Sciatic nerve (tissue), 2 donors: ENCODE data around the gene IL22RA2. TPM values are rescaled to one million over a fixed set of nuclear protein-coding genes. Genes with fewer than 3 reads are reported as not detected.
"Not testable (repeated sequence)": the region's sequence is repeated elsewhere in the genome, so short reads cannot be mapped to it uniquely, and the experiment has no call there.

Experiments used
- ATAC-seq: fragments of 200-7000 bp; cut with Tn5 transposase; one replicate; pipeline ENCODE4 v1.9.1; 2020; ENCODE audit warnings: mild to moderate bottlenecking, moderate library complexity
- DNase-seq: peaks from one replicate; pipeline ENCODE4 v3.0.0-alpha.2; 2020; ENCODE audit warnings: low spot score
- intact Hi-C: fragments of 100-400 bp; cut with DNase I; formaldehyde crosslinking; loops from one replicate; pipeline ENCODE4 v1.14.2; 2022
- total RNA-seq: library from RNA; stranded (reverse); fragmentation: NEBNext Ultra II Directional; extraction: Animal tissue kit (Norgen Biotek cat#: 25700); gene quantifications from one replicate; pipeline ENCODE4 v1.2.1, GENCODE V29; 2021
- donor health status: DM: no; HTN: no; CAD: no.
- donor health status: DM: no; HTN: no; CAD: no.

Gene IL22RA2
- not detected for total RNA-seq

GRCh38 chr6:137173501-137173900, at the start of gene IL22RA2:
Gene IL22RA2 (minus strand): TSS chr6:137173644. CDS start chr6:137161749, 11,895 bp downstream.
- intact Hi-C loops: no loop called here
- no peak for ATAC-seq
- no peak for DNase-seq

- ATAC-seq (no peak), DNase-seq (no peak)
- intact Hi-C loops: loop anchor here (5.0 kb wide), 1 partner anchor 1600 kb away; no protein-coding TSS in a partner anchor
Observed at GRCh38 chr6:137222381-137222780, 48.9 kb upstream of the IL22RA2 start.

DNA sequence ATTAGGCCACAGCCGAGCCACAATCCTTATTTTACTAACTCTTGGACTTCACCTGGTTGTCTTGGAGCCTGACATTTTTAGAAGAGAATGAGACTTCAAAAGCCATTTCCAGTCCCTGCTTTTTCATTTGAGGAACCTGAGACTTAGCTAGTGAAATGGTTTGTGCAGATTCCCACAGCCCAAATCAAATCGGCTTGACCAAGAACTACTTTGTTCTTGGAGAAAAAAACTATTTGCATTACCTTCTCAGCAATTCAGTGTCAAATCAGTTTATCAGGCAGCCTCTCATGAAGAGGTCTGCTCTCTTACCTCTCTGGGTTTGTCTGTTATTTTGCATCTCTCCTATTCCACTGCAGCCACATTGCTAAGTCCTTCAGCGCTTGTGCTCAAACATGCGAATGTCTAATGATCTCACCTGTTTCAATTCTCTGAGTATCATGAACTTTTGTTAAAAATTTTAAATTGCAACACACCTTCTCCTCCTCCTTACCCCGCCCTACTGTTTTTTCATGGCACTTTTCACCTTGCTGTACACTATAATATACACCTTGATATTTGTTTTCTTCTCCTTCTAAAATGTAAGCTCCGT, 46.3 kb upstream of the IL22RA2 start:
- intact Hi-C loops: loop anchor here (5.0 kb wide), 1 partner anchor 1603 kb away; no protein-coding TSS in a partner anchor
- no peak for ATAC-seq
- DNase-seq: no peak

- peak; percentile 98 for ATAC-seq
- DNase-seq: peak; percentile 100
- intact Hi-C loops: no loop called here
Observed at GRCh38 chr6:137218917-137219663, 45.6 kb upstream of the IL22RA2 start, which contains the start of gene IFNGR1. Gene IFNGR1 (minus strand): TSS chr6:137219385. CDS start chr6:137219327, 58 bp downstream.

DNA sequence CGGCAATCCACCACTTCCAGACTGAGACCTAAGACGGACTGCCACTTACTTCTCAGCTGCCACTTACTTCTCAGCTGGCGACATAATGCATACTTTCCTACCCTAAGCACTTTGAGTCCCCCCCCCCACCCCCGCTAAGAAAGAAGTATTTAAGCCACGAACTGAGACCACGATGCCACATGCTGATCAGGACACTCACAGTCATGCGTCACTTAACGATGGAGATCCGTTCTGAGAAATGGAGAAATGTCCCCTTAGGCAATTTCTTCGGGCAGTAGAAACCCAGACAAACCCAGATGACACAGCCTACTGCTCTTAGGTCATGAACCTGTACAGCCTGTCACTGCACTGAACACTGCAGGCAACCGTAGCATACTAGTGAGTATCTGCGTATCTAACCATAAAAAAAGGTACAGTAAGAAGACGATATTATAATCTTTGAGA, 45.1 kb upstream of the IL22RA2 start:
- intact Hi-C loops: no loop called here
- no peak for DNase-seq
- peak; percentile 60 for ATAC-seq

DNA sequence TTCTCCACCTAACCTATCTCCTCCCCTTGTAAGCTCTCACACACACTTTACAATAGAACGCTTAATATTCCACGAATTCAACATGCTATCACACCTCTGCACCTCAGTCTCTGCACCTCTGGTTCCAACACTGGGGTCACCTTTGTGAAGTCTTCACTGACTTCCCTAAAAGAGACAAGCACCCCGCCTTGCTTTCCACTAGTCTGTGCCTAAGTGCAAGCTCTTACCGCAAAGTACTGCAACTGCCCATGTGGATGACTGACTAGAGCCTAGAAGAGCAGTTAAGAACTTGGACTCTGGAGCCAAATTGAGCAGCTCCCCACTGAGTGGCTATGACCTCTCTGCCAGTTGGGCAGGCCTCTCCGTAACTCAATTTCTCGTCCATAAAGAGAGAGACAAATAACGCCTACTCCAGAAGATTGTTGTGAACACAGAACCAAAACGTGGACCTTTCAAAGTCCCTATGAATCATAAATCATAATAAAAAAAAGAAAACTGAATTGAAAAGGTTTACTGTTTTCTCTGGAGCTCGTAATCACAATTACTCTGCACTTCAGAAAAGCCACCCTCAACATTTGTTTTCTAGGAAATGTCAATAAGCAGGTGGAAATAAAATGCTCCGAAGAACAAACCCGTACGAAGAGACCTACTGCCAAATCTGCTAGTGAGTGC, 44.5 kb upstream of the IL22RA2 start:
- no peak for DNase-seq
- intact Hi-C loops: no loop called here
- ATAC-seq: peak; percentile 31

DNA sequence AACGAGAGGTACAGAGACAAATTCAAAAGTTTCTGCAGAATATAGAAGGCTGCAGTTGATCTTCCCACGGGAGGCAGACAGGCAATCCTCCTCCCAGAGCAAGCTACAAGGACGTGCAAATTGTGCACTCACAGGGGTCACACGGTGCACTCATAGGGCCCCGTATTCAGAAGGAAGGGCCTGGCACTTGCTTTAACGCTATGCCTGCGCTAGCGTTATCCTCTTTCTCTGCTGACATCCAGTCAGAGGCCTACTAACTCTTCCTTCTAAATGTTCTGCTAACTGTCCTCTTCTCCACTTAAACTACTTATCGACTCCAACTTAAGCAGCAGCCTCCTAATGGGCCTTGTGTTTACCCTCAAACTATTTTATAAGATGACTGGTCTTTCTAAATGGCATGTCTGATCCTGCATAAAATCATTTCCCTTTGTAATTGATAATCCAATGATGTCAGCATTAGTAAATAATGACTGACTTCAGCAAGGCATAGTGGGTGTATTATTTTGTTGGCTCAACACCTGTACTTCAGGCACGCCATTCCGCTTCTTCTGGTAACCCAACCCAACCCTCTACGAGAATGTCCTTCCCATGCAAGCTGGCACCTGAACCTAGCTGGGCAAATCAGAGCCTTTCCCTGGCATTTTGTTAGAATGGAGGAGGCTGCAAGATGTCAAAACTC, 43.6 kb upstream of the IL22RA2 start:
- DNase-seq (no peak), ATAC-seq (no peak)
- intact Hi-C loops: no loop called here

GRCh38 chr6:137216106-137216505, 42.7 kb upstream of the IL22RA2 start:
- ATAC-seq: no peak
- intact Hi-C loops: no loop called here
- no peak for DNase-seq

DNA sequence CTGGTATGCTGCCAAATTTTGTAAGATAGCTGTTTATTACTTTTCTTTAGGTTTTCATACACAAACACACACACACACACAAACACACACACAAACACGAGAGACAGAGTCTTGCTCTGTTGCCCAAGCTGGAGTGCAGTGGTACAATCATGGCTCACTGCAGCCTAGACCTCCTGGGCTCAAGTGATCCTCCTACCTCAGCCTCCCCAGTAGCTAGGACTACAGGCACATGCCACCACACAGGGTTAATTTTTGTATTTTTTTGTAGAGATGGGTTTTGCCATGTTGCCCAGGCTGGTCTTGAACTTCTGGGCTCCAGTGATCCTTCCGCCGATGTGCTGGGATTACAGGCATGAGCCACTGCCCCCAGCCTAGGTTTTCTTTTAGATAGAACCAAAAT, 42.2 kb upstream of the IL22RA2 start:
- ATAC-seq, intact Hi-C loops, DNase-seq: not testable (repeated sequence)

DNA sequence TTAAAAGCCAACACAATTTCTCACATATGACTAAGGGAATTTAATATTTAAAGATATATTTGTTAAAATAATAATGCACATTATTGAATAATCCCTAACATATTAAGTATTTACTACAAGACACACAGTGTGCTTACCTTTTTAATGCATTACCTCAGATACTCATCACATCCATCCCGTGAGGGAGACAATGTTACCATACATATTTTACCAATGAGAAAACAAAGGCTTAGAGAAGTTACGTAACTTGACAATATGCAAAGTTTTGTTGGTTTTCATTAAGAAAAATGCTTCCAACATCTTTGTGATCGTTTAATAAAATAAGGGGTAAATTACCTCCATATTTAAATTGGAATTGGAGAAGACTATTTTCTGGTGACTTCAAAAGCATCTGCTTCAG, 41.5 kb upstream of the IL22RA2 start:
- intact Hi-C loops: no loop called here
- DNase-seq (no peak), ATAC-seq (no peak)

DNA sequence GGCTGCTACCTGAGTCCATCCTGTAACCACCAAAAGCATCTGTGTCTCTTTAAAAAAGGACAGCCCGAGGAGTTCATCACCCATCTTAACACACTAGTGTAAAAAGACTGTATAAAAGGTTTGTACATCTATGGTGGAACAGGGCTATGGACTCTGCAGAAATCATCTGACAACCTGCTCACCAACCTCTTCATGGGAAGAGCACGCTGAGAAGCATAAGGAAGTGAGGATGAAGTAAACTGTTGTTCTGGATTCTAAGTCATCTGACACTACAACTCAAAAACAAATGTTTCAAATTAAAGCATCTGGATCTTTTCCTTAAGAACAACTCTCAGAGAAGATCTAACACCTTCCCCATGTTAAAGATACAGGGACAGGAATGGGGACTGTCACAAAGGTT, 40.4 kb upstream of the IL22RA2 start:
- ATAC-seq (no peak), DNase-seq (no peak)
- intact Hi-C loops: no loop called here

DNA sequence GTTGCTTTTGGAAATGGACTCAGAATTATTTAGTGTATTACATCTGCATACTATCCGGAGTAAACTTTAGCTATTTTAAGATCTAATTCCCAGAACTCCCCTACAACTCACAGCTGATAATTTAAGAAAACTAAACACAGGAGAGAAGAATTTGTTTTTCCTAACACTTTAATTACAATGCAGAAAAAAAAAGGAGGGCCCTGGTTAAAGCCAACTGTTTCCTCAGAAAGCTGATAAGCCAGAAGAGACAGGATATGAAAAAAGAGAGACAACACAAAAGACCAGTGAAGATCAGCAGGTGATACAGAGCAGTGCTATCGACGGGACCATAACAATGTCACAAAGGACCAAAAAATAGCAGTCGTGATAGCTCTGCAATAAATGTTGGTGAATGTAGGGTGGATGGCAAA, 39.9 kb upstream of the IL22RA2 start:
- ATAC-seq (peak; percentile 14), DNase-seq (no peak)
- intact Hi-C loops: no loop called here

DNA sequence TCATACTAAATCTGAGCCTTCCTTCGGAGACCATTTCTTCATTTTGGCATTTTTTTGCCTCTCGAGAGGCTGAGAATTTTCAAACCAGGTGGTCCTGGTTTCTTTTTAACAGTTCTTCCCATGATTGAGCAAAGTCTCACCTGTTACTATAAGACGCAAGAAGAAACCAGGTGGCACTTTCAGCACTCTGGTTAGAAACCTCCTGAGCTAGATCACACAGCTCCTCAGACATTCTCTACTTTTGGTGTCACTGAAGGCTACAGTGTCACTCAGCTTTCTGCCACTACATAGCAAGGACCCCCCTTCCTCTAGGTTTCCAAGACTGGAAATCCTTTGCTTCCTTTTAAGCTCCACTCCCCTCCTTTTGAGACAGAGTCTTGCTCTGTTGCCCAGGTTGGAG, 38.5 kb upstream of the IL22RA2 start:
- intact Hi-C loops: no loop called here
- ATAC-seq (no peak), DNase-seq (no peak)

DNA sequence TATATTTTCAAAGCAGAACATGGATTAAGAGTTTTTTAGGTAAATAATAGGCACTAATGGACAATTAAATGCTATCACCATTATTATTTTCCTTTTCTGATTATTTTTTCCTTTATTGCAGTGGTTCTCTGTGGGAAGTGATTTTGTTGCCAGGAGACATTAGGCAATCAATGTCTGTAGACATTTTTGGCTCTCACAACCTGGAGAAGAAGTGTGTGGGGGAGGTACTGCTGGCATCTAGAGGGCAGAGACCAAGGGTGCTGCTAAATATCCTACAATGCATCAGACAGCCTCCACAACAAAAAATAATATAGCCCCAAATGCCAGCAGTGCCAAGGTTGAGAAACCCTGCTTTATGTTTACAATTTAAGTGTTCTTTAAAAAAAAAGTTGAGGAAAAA, 37.5 kb upstream of the IL22RA2 start:
- no peak for DNase-seq
- intact Hi-C loops: no loop called here
- peak; percentile 53 for ATAC-seq

GRCh38 chr6:137208279-137208678, 34.8 kb upstream of the IL22RA2 start:
- intact Hi-C loops: no loop called here
- ATAC-seq: no peak
- no peak for DNase-seq

DNA sequence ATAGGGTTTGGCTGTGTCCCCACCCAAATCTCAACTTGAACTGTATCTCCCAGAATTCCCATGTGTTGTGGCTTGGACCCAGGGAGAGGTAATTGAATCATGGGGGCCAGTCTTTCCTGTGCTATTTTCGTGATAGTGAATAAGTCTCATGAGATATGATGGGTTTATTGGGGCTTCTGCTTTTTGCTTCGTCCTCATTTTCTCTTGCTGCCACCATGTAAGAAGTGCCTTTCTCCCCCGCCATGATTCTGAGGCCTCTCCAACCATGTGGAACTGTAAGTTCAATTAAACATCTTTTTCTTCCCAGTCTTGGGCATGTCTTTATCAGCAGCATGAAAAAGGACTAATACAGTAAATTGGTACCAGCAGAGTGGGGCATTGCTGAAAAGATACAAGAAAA, 34.0 kb upstream of the IL22RA2 start:
- DNase-seq, ATAC-seq, intact Hi-C loops: not testable (repeated sequence)

- intact Hi-C loops: no loop called here
- no peak for ATAC-seq
- DNase-seq: no peak
Observed at GRCh38 chr6:137206577-137206976, 33.1 kb upstream of the IL22RA2 start.

- ATAC-seq: no peak
- intact Hi-C loops: no loop called here
- DNase-seq: no peak
Observed at GRCh38 chr6:137203256-137203655, 29.8 kb upstream of the IL22RA2 start.

DNA sequence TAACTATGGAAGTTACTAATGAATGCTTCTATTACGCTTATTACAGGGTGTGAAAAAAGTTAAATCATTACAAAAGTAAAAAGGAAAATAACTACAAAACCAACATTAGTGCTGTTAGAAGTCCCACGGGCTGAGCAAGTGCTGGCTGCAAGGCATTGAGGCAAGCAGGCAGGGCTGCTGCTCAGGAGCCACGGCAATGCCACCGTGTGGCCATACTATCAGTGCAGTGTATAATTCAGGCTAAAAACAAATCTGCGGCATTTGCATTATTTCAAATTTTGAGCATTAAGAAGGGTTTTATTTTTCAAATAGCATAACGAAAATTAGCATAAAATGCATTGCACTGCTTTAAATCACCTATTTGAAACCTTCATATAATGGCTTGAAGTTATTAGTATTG, 28.6 kb upstream of the IL22RA2 start:
- ATAC-seq: peak; percentile 84

More for the DNA sequence above, 28.6 kb upstream of the IL22RA2 start:
- no peak for DNase-seq
- intact Hi-C loops: no loop called here
